HepG2 (cell line): Measurements from ENCODE around the gene AGAP1. TPM values are rescaled to one million over a fixed set of nuclear protein-coding genes. Genes with fewer than 3 reads are reported as not detected.

ENCODE experiments used
- GABPB1 ChIP-seq: IDR thresholded peaks from 2 replicates; pipeline ENCODE4 v1.6.1; 2016; ENCODE audit warnings: mild to moderate bottlenecking, missing genetic modification reagents, moderate library complexity, missing compliant biosample characterization
- PHF8 ChIP-seq: sonication (generic); formaldehyde crosslinking; IDR thresholded peaks from 2 replicates; pipeline ENCODE4 v1.5.0; 2020; ENCODE audit warnings: missing genetic modification reagents
- RARG ChIP-seq: sonication (generic); formaldehyde crosslinking; IDR thresholded peaks from 2 replicates; pipeline ENCODE4 v1.4.0; 2020; ENCODE audit warnings: low read depth, mild to moderate bottlenecking, missing genetic modification reagents
- SNAPC4 ChIP-seq: sonication (generic); formaldehyde crosslinking; IDR thresholded peaks from 2 replicates; pipeline ENCODE4 v1.4.0; 2020; ENCODE audit warnings: mild to moderate bottlenecking, missing genetic modification reagents
- SRSF1 ChIP-seq: fragments of 200-400 bp; formaldehyde crosslinking; optimal IDR thresholded peaks from 2 replicates; pipeline ENCODE3; 2017; ENCODE audit warnings: mild to moderate bottlenecking, low read depth, low read length, moderate library complexity
- U2AF2 ChIP-seq: fragments of 200-400 bp; formaldehyde crosslinking; IDR thresholded peaks from 2 replicates; pipeline ENCODE4 v1.6.1; 2017; ENCODE audit warnings: low read depth, mild to moderate bottlenecking, low read length
- ZBTB10 ChIP-seq: sonication (generic); formaldehyde crosslinking; IDR thresholded peaks from 2 replicates; pipeline ENCODE4 v1.4.0; 2020; ENCODE audit warnings: missing genetic modification reagents, borderline replicate concordance
- ZBTB46 ChIP-seq: sonication (generic); formaldehyde crosslinking; IDR thresholded peaks from 2 replicates; pipeline ENCODE4 v1.4.0; 2020; ENCODE audit warnings: mild to moderate bottlenecking, missing genetic modification reagents, borderline replicate concordance
- ZFY ChIP-seq: sonication (generic); formaldehyde crosslinking; IDR thresholded peaks from 2 replicates; pipeline ENCODE4 v1.4.0; 2020; ENCODE audit warnings: missing genetic modification reagents
- ZNF354B ChIP-seq: sonication (generic); formaldehyde crosslinking; IDR thresholded peaks from 2 replicates; pipeline ENCODE4 v1.8.0; 2022; ENCODE audit warnings: mild to moderate bottlenecking, missing genetic modification reagents
- ZNF414 ChIP-seq: sonication (generic); formaldehyde crosslinking; IDR thresholded peaks from 2 replicates; pipeline ENCODE4 v1.5.0; 2020; ENCODE audit warnings: missing genetic modification reagents
- ZNF644 ChIP-seq: IDR thresholded peaks from 2 replicates; pipeline ENCODE4 v1.6.1; 2016; ENCODE audit warnings: low read depth
- polyA plus RNA-seq, 8 experiments: library from polyadenylated mRNA; depleted of rRNA in 3 of 8; stranded (reverse) in 7 of 8; unstranded in 1 of 8; fragments of >200 nt; fragmentation: Illumina TruSeq in 4 of 8; extraction: Trizol in 4 of 8; gene quantifications; 2 replicates each; pipeline versions ENCODE4 v1.2.1 to v1.2.3, GENCODE V29; 2011 to 2016; ENCODE audit warnings: low read depth in 4 of 8, missing spikeins in 1 of 8, mixed read lengths in 1 of 8; ENCODE audit not compliant: insufficient read depth in 1 of 8
- total RNA-seq, 5 experiments: library from RNA; depleted of rRNA; stranded (reverse); fragments of >200 nt; fragmentation: Illumina TruSeq; extraction: Trizol; gene quantifications; 2 replicates each; pipeline ENCODE4 v1.2.3, GENCODE V29; 2016; ENCODE audit warnings: low read depth in 1 of 5
- TF ChIP-seq, protein P1 (sequence below): sonication (generic); formaldehyde crosslinking; IDR thresholded peaks from 2 replicates; pipeline ENCODE4 v1.8.0; 2022; ENCODE audit warnings: mild to moderate bottlenecking, missing genetic modification reagents, borderline replicate concordance
- TF ChIP-seq, protein P2 (sequence below): sonication (generic); formaldehyde crosslinking; IDR thresholded peaks from 2 replicates; pipeline ENCODE4 v1.4.0; 2020; ENCODE audit warnings: missing genetic modification reagents, borderline replicate concordance

Gene AGAP1
- total and polyA plus RNA-seq, 2 of the 13 experiments (the other 11 are each of a cell fraction or from before 2014, with no cell fraction given) = 21.2 to 32.7 TPM

DNA sequence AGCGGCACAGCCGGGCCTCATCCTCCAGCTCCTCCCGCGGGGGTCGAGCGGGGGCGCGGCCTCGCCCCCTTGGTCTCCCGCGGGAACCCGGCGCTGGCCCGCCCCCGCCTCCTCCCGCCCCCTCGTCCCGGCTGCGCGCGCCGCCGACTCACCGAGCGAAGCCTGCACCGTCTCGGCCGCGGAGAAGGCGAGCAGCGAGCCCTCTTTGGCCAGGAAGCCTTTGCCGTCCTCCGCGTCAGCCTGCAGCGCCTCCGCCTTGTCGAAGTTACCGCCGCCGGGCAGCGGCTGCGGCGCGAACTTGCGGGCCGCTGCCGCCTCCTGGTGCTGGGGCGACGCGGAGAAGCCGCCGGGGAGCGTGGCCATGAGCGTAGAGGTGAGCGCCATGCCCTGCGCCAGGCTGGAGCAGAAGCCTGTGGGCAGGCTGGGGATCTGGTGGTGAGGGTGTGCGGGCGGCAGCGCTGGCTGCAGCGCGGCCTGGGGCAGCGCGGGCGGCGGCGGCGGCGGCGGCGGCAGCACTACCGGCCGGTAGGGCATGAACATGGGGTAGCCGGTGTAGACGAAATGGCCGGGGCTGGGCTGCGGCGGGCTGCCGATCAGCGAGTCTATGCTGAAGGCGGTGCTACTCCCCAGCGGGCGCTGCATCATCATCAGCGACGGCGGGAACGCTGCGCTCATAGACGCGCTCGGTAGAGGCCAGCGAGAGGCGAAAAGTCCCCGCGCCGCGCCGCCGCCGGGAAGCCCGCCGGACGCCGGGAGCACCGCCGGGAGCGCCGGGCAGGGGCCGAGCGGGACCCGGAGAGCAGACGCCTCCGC, 673.7 kb downstream of the AGAP1 start (continued):
- TF ChIP-seq RARG (CRISPR knock-in tag) (no peak), ZNF644 (no peak), U2AF2 (no peak), SRSF1 (peak; percentile 57), ZNF354B (CRISPR knock-in tag) (0 out of 2 replicates have a peak, but pooled peaks have one; percentile 38), SNAPC4 (CRISPR knock-in tag) (no peak), PHF8 (CRISPR knock-in tag) (peak; percentile 47), ZNF414 (CRISPR knock-in tag) (no peak), GABPB1 (peak; percentile 59; the same call in 1 of the 2 replicates), ZBTB46 (no peak), ZFY (CRISPR knock-in tag) (peak; percentile 68), ZBTB10 (CRISPR knock-in tag) (no peak)
- TF ChIP-seq, protein P1, sequence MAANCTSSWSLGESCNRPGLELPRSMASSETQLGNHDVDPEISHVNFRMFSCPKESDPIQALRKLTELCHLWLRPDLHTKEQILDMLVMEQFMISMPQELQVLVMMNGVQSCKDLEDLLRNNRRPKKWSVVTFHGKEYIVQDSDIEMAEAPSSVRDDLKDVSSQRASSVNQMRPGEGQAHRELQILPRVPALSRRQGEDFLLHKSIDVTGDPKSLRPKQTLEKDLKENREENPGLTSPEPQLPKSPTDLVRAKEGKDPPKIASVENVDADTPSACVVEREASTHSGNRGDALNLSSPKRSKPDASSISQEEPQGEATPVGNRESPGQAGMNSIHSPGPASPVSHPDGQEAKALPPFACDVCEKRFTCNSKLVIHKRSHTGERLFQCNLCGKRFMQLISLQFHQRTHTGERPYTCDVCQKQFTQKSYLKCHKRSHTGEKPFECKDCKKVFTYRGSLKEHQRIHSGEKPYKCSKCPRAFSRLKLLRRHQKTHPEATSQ = 0 out of 2 replicates have a peak, but pooled peaks have one; percentile 26
- TF ChIP-seq, protein P2, sequence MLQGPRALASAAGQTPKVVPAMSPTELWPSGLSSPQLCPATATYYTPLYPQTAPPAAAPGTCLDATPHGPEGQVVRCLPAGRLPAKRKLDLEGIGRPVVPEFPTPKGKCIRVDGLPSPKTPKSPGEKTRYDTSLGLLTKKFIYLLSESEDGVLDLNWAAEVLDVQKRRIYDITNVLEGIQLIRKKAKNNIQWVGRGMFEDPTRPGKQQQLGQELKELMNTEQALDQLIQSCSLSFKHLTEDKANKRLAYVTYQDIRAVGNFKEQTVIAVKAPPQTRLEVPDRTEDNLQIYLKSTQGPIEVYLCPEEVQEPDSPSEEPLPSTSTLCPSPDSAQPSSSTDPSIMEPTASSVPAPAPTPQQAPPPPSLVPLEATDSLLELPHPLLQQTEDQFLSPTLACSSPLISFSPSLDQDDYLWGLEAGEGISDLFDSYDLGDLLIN = 0 out of 2 replicates have a peak, but pooled peaks have one; percentile 53
